ENCODE measurements around the gene SLC39A11. TPM values are rescaled to one million over a fixed set of nuclear protein-coding genes. Genes with fewer than 3 reads are reported as not detected.

SLC39A11 gene
- total and polyA plus RNA-seq, 2 experiments from 2014 or later = 11.7 to 16.4 TPM

GRCh38 chr17:72955391-72956140 is 136.9 kb downstream of the SLC39A11 start:
- H3K27ac ChIP-seq = no peak overlapping the region
- H3K4me1 ChIP-seq (ENCODE audit: insufficient read depth) = no peaks in the 10 kb centered on the region
- H3K9me2 ChIP-seq (ENCODE audit: insufficient read depth) = no peaks in the 10 kb centered on the region
- H3K79me2 ChIP-seq (ENCODE audit: insufficient read depth) = no peaks in the 10 kb centered on the region
- no peak overlapping the region for H3K9ac ChIP-seq
- 93% methylated on average over 20 of the region's 20 CpGs for WGBS, 2 experiments (ENCODE audit: low coverage in 1 of 2, low lambda C conversion rate in 2 of 2, missing lambda C conversion rate in 2 of 2)
- H4K20me1 ChIP-seq (ENCODE audit: insufficient read depth) = no peaks in the 10 kb centered on the region
- DNase-seq = no peak
- H3K36me3 ChIP-seq (ENCODE audit: low read depth) = no peaks in the 10 kb centered on the region
- H3F3A ChIP-seq (ENCODE audit: insufficient read depth) = no peaks in the 10 kb centered on the region
- H2AFZ ChIP-seq = no peak overlapping the region
- in situ Hi-C loops (cut with MboI) = no loop called here
- no peak overlapping the region for H3K4me3 ChIP-seq
- no peak for TF ChIP-seq EZH2 (IDR thresholded peaks at IDR 0.05; ENCODE audit: insufficient read depth, poor library complexity, severe bottlenecking)
- no peak for TF ChIP-seq EZH2phosphoT487 (IDR thresholded peaks at IDR 0.05; ENCODE audit: insufficient read depth, low read depth)
- no peaks in the 10 kb centered on the region for H3K9me3 ChIP-seq (ENCODE audit: low read depth)
- H3K4me2 ChIP-seq (ENCODE audit: unreplicated experiment) = no peak overlapping the region
- H3K27me3 ChIP-seq (replicated peaks; ENCODE audit: insufficient read depth) = no peaks in the 10 kb centered on the region

GRCh38 chr17:72954579-72954978 is 137.9 kb downstream of the SLC39A11 start:
- no peaks in the 10 kb centered on the region for H3K36me3 ChIP-seq (ENCODE audit: low read depth)
- no peak overlapping the region for H3K27ac ChIP-seq
- no peaks in the 10 kb centered on the region for H3F3A ChIP-seq (ENCODE audit: insufficient read depth)
- in situ Hi-C loops (cut with MboI) = no loop called here
- H3K9me3 ChIP-seq (ENCODE audit: low read depth) = no peaks in the 10 kb centered on the region
- no peaks in the 10 kb centered on the region for H4K20me1 ChIP-seq (ENCODE audit: insufficient read depth)
- no peak overlapping the region for H3K4me3 ChIP-seq
- no peaks in the 10 kb centered on the region for H3K4me1 ChIP-seq (ENCODE audit: insufficient read depth)
- TF ChIP-seq EZH2phosphoT487 (IDR thresholded peaks at IDR 0.05; ENCODE audit: insufficient read depth, low read depth) = no peak
- TF ChIP-seq EZH2 (IDR thresholded peaks at IDR 0.05; ENCODE audit: insufficient read depth, poor library complexity, severe bottlenecking) = no peak
- H2AFZ ChIP-seq = no peak overlapping the region
- H3K4me2 ChIP-seq (ENCODE audit: unreplicated experiment) = no peak overlapping the region
- H3K9me2 ChIP-seq (ENCODE audit: insufficient read depth) = no peaks in the 10 kb centered on the region
- H3K27me3 ChIP-seq (replicated peaks; ENCODE audit: insufficient read depth) = no peaks in the 10 kb centered on the region
- H3K79me2 ChIP-seq (ENCODE audit: insufficient read depth) = no peaks in the 10 kb centered on the region
- H3K9ac ChIP-seq = no peak overlapping the region
- no peak for DNase-seq
- 85 to 86% methylated on average over 8 of the region's 8 CpGs for WGBS, 2 experiments (ENCODE audit: low coverage in 1 of 2, low lambda C conversion rate in 2 of 2, missing lambda C conversion rate in 2 of 2)

- in situ Hi-C loops (cut with MboI) = no loop called here
- H4K20me1 ChIP-seq (ENCODE audit: insufficient read depth) = no peaks in the 10 kb centered on the region
- 89 to 90% methylated on average over 11 of the region's 11 CpGs for WGBS, 2 experiments (ENCODE audit: low coverage in 1 of 2, low lambda C conversion rate in 2 of 2, missing lambda C conversion rate in 2 of 2)
Observed at GRCh38 chr17:72953621-72954020, 138.9 kb downstream of the SLC39A11 start.

GRCh38 chr17:72952641-72953315 is 139.7 kb downstream of the SLC39A11 start:
- no peaks in the 10 kb centered on the region for H3K79me2 ChIP-seq (ENCODE audit: insufficient read depth)
- no peak overlapping the region for H3K27ac ChIP-seq
- no peak overlapping the region for H3K9ac ChIP-seq
- H3K4me2 ChIP-seq (ENCODE audit: unreplicated experiment) = no peak overlapping the region
- H3K9me2 ChIP-seq (ENCODE audit: insufficient read depth) = no peaks in the 10 kb centered on the region
- H2AFZ ChIP-seq = no peak overlapping the region
- no peaks in the 10 kb centered on the region for H3K36me3 ChIP-seq (ENCODE audit: low read depth)
- no peak overlapping the region for H3K4me3 ChIP-seq
- DNase-seq = no peak
- in situ Hi-C loops (cut with MboI) = no loop called here
- no peaks in the 10 kb centered on the region for H3F3A ChIP-seq (ENCODE audit: insufficient read depth)
- H3K4me1 ChIP-seq (ENCODE audit: insufficient read depth) = no peaks in the 10 kb centered on the region
- no peaks in the 10 kb centered on the region for H4K20me1 ChIP-seq (ENCODE audit: insufficient read depth)
- no peaks in the 10 kb centered on the region for H3K27me3 ChIP-seq (replicated peaks; ENCODE audit: insufficient read depth)
- H3K9me3 ChIP-seq (ENCODE audit: low read depth) = no peaks in the 10 kb centered on the region
- no peak for TF ChIP-seq EZH2phosphoT487 (IDR thresholded peaks at IDR 0.05; ENCODE audit: insufficient read depth, low read depth)
- TF ChIP-seq EZH2 (IDR thresholded peaks at IDR 0.05; ENCODE audit: insufficient read depth, poor library complexity, severe bottlenecking) = no peak
- 84 to 87% methylated on average over 9 to 10 of the region's 10 CpGs for WGBS, 2 experiments (ENCODE audit: low coverage in 1 of 2, low lambda C conversion rate in 2 of 2, missing lambda C conversion rate in 2 of 2)

More at GRCh38 chr17:72953621-72954020, 138.9 kb downstream of the SLC39A11 start:
- Histone ChIP-seq H3K9me2 (ENCODE audit: insufficient read depth) (no peaks in the 10 kb centered on the region), H3K4me1 (ENCODE audit: insufficient read depth) (no peaks in the 10 kb centered on the region), H3K27me3 (replicated peaks; ENCODE audit: insufficient read depth) (no peaks in the 10 kb centered on the region), H3K4me3 (no peak overlapping the region), H2AFZ (no peak overlapping the region), H3K27ac (no peak overlapping the region), H3K4me2 (ENCODE audit: unreplicated experiment) (no peak overlapping the region), H3K9ac (no peak overlapping the region), H3F3A (ENCODE audit: insufficient read depth) (no peaks in the 10 kb centered on the region), H3K9me3 (ENCODE audit: low read depth) (no peaks in the 10 kb centered on the region), H3K79me2 (ENCODE audit: insufficient read depth) (no peaks in the 10 kb centered on the region), H3K36me3 (ENCODE audit: low read depth) (no peaks in the 10 kb centered on the region)
- DNase-seq = no peak
- TF ChIP-seq EZH2phosphoT487 (IDR thresholded peaks at IDR 0.05; ENCODE audit: insufficient read depth, low read depth) (no peak), EZH2 (IDR thresholded peaks at IDR 0.05; ENCODE audit: insufficient read depth, poor library complexity, severe bottlenecking) (no peak)

All from GM23248 (cell line).